ENCODE results near the gene POFUT1. TPM values are rescaled to one million over a fixed set of nuclear protein-coding genes. Genes with fewer than 3 reads are reported as not detected.

Gene POFUT1
- total and polyA plus RNA-seq, 8 donors, result 2.3 to 33.8 (median 11.2) TPM

GRCh38 chr20:32285082-32285620 lies 77.5 kb downstream of the POFUT1 start:
- no peaks in the 10 kb centered on the region for H3K9me3 ChIP-seq
- intact Hi-C loops (cut with DNase I; ENCODE audit: low total_unique reads), result no loop called here
- H3K27ac ChIP-seq, result peak overlapping the region; percentile 41 to 85 (median 58)
- no peaks in the 10 kb centered on the region for H3K27me3 ChIP-seq
- 58 to 74% (median 72%) methylated on average over 3 of the region's 3 CpGs for WGBS, 5 donors
- TF ChIP-seq POLR2AphosphoS5 (IDR thresholded peaks at IDR 0.05) (no peak), EP300 (IDR thresholded peaks at IDR 0.05) (no peak), POLR2A (IDR thresholded peaks at IDR 0.05) (no peak), CTCF (IDR thresholded peaks at IDR 0.05) (no peak)
- peaks cover 0 to 13% (median 0%) of the 10 kb centered on the region in 4 donors for H3K36me3 ChIP-seq
- DNase-seq, result no peak
- peaks cover 26 to 66% (median 44%) of the 10 kb centered on the region in 4 donors for H3K4me1 ChIP-seq
- no peak overlapping the region for H3K4me3 ChIP-seq

GRCh38 chr20:32285621-32286371 lies 78.1 kb downstream of the POFUT1 start:
- Histone ChIP-seq H3K9me3 (no peaks in the 10 kb centered on the region), H3K4me3 (no peak overlapping the region), H3K36me3 (peaks cover 0 to 12% (median 0%) of the 10 kb centered on the region in 4 donors), H3K27ac (peak overlapping the region; percentile 41 to 85 (median 58)), H3K27me3 (no peaks in the 10 kb centered on the region), H3K4me1 (peaks cover 29 to 68% (median 44%) of the 10 kb centered on the region in 4 donors)
- no peak for TF ChIP-seq POLR2AphosphoS5 (IDR thresholded peaks at IDR 0.05)
- no peak for TF ChIP-seq POLR2A (IDR thresholded peaks at IDR 0.05)
- no peak for TF ChIP-seq CTCF (IDR thresholded peaks at IDR 0.05)
- TF ChIP-seq EP300 (IDR thresholded peaks at IDR 0.05), result no peak
- intact Hi-C loops (cut with DNase I; ENCODE audit: low total_unique reads), result no loop called here
- 27 to 40% (median 32%) methylated on average over 4 of the region's 4 CpGs for WGBS, 5 donors
- peak in 1 of 2 donors; percentile 58 for DNase-seq

- Histone ChIP-seq H3K27ac (no peak overlapping the region), H3K36me3 (no peaks in the 10 kb centered on the region), H3K9me3 (no peaks in the 10 kb centered on the region), H3K4me3 (no peak overlapping the region), H3K4me1 (peaks cover 26 to 62% (median 37%) of the 10 kb centered on the region in 4 donors), H3K27me3 (no peaks in the 10 kb centered on the region)
- DNase-seq, result no peak
- 78 to 90% (median 85%) methylated on average over 6 of the region's 6 CpGs for WGBS, 5 donors
- TF ChIP-seq POLR2A (IDR thresholded peaks at IDR 0.05), result no peak
- no peak for TF ChIP-seq CTCF (IDR thresholded peaks at IDR 0.05)
- no peak for TF ChIP-seq POLR2AphosphoS5 (IDR thresholded peaks at IDR 0.05)
- no peak for TF ChIP-seq EP300 (IDR thresholded peaks at IDR 0.05)
- intact Hi-C loops (cut with DNase I; ENCODE audit: low total_unique reads), result no loop called here
Measured at GRCh38 chr20:32287231-32287638, 79.6 kb downstream of the POFUT1 start.

Other genes with a start within 250 kb of the POFUT1 start
- under 1 TPM in 3 of 5 donors, not detected in 2; under 0.01 to 0.58 (median 0.37) TPM for gene XKR7, start 239.7 kb upstream of the POFUT1 start, total RNA-seq
- under 1 TPM in 1 of 3 donors, not detected in 2; 0.06 TPM for gene XKR7, start 239.7 kb upstream of the POFUT1 start, polyA plus RNA-seq
- 1 to 10 TPM in 1 of 5 donors, under 1 TPM in 2, not detected in 2; 0.45 to 4.4 (median 0.72) TPM for gene CCM2L, start 197.4 kb upstream of the POFUT1 start, total RNA-seq
- gene CCM2L, start 197.4 kb upstream of the POFUT1 start, polyA plus RNA-seq, result 1 to 10 TPM; 1.9 to 2.7 (median 2.3) TPM
- gene HCK, start 155.6 kb upstream of the POFUT1 start, total RNA-seq, result 1 to 10 TPM in 4 of 5 donors, not detected in 1; 1.3 to 6.8 (median 3.3) TPM
- gene HCK, start 155.6 kb upstream of the POFUT1 start, polyA plus RNA-seq, result 10 to 100 TPM in 2 of 3 donors, 1 to 10 TPM in 1; 4.4 to 14.7 (median 10.4) TPM
- gene TM9SF4, start 98.2 kb upstream of the POFUT1 start, total RNA-seq, result 10 to 100 TPM; 20.6 to 50.8 (median 27.7) TPM
- gene TM9SF4, start 98.2 kb upstream of the POFUT1 start, polyA plus RNA-seq, result 10 to 100 TPM in 2 of 3 donors, 1 to 10 TPM in 1; 6.7 to 22.5 (median 13.1) TPM
- 10 to 100 TPM in 2 of 5 donors, 1 to 10 TPM in 3; 1.8 to 20.0 (median 7.2) TPM for gene PLAGL2, start 137 bp upstream of the POFUT1 start, total RNA-seq
- gene PLAGL2, start 137 bp upstream of the POFUT1 start, polyA plus RNA-seq, result 1 to 10 TPM; 2.6 to 3.1 (median 3.1) TPM
- gene KIF3B, start 69.8 kb downstream of the POFUT1 start, total RNA-seq, result 10 to 100 TPM in 4 of 5 donors, 1 to 10 TPM in 1; 5.3 to 29.1 (median 25.7) TPM
- gene KIF3B, start 69.8 kb downstream of the POFUT1 start, polyA plus RNA-seq, result 10 to 100 TPM in 2 of 3 donors, 1 to 10 TPM in 1; 7.7 to 23.5 (median 18.5) TPM
- gene ASXL1, start 150.5 kb downstream of the POFUT1 start, total RNA-seq, result 100 to 1,000 TPM in 2 of 5 donors, 10 to 100 TPM in 3; 50.4 to 185 (median 75.5) TPM
- 10 to 100 TPM in 1 of 3 donors, 1 to 10 TPM in 2; 9.0 to 14.2 (median 9.7) TPM for gene ASXL1, start 150.5 kb downstream of the POFUT1 start, polyA plus RNA-seq

All from stomach (tissue), 9 donors.